ENCODE measurements around the gene RPL22.
A peak's percentile ranks its signal among the peaks of the same experiment; 100 is the strongest.

RPL22 gene

DNA sequence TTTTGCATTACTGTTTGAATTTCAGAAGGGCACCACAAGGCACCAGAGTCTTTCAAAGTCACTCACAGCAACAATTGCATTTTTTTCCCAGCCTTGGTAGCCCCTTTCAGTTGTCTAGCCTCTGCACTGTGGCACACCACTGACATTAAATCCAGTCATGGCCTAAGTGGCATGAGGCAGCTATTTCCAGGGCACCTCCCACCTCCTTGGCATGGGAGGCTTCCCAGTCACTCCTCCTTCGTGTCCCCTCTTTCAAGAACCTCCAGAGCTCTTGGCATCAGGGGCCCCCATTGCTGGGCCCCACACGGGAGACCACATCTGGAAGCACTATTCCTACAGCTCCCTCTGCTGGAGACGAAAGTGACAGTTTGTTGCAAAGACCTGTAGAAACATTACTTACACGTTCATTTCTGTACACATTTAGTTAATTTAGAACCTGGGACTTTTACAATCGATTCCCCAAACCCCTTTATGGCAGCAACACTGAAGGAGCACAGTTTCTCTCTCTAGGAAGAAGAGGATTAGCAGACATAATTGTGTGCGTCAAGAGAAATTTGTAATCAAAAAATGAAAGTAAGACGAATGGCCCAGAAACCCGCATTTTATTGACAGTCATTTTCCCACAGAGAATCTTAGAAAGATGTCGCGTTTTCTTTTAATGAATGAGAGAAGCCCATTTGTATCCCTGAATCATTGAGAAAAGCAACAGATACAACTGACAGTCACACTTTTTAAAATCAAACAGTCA is 13.6 kb downstream of the RPL22 start:
- DNase-seq (ENCODE audit: low read depth) = no peak
- H3K4me3 ChIP-seq (ENCODE audit: control insufficient read depth, low read depth, low read length) = no peak overlapping the region
- TF ChIP-seq, protein P1, sequence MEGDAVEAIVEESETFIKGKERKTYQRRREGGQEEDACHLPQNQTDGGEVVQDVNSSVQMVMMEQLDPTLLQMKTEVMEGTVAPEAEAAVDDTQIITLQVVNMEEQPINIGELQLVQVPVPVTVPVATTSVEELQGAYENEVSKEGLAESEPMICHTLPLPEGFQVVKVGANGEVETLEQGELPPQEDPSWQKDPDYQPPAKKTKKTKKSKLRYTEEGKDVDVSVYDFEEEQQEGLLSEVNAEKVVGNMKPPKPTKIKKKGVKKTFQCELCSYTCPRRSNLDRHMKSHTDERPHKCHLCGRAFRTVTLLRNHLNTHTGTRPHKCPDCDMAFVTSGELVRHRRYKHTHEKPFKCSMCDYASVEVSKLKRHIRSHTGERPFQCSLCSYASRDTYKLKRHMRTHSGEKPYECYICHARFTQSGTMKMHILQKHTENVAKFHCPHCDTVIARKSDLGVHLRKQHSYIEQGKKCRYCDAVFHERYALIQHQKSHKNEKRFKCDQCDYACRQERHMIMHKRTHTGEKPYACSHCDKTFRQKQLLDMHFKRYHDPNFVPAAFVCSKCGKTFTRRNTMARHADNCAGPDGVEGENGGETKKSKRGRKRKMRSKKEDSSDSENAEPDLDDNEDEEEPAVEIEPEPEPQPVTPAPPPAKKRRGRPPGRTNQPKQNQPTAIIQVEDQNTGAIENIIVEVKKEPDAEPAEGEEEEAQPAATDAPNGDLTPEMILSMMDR (IDR thresholded peaks at IDR 0.05; ENCODE audit: control insufficient read depth, insufficient read depth, low read depth, low read length, missing control alignments) = peak; percentile 55

- DNase-seq (ENCODE audit: low read depth) = peak; percentile 78
- TF ChIP-seq, protein P1 (IDR thresholded peaks at IDR 0.05; ENCODE audit: control insufficient read depth, insufficient read depth, low read depth, low read length, missing control alignments) = no peak
- no peak overlapping the region for H3K4me3 ChIP-seq (ENCODE audit: control insufficient read depth, low read depth, low read length)
These were observed 14.2 kb downstream of the RPL22 start for GRCh38 chr1:6185151-6185550.

GRCh38 chr1:6184083-6184783 is 15.2 kb downstream of the RPL22 start:
- DNase-seq (ENCODE audit: low read depth) = no peak
- H3K4me3 ChIP-seq (ENCODE audit: control insufficient read depth, low read depth, low read length) = no peak overlapping the region
- TF ChIP-seq, protein P1 (IDR thresholded peaks at IDR 0.05; ENCODE audit: control insufficient read depth, insufficient read depth, low read depth, low read length, missing control alignments) = no peak

DNA sequence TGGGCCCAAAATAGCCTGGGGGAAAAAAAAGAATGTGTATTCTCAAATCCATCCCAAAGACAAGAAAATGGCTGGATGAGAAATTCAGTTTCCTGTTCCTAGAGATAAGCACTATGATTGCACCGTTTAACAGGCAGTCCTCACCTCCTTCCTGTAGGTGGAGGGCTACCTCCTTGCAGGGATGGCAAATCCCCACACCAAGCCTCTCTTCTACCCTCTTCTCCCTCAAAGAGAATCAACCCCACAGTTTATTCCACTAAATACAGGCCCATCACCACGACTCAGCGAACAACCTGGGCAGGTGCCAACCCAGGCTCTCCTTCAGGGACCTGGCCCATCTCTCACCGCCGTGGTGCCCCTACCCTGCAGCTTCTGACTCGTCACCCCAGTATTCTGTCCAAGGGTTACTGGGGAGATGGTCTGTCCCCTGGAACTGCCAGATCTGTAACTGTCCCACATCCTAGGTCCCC is 15.8 kb downstream of the RPL22 start:
- TF ChIP-seq, protein P1 (IDR thresholded peaks at IDR 0.05; ENCODE audit: control insufficient read depth, insufficient read depth, low read depth, low read length, missing control alignments) = no peak
- no peak overlapping the region for H3K4me3 ChIP-seq (ENCODE audit: control insufficient read depth, low read depth, low read length)
- no peak for DNase-seq (ENCODE audit: low read depth)

- TF ChIP-seq, protein P1 (IDR thresholded peaks at IDR 0.05; ENCODE audit: control insufficient read depth, insufficient read depth, low read depth, low read length, missing control alignments) = no peak
- H3K4me3 ChIP-seq (ENCODE audit: control insufficient read depth, low read depth, low read length) = no peak overlapping the region
- DNase-seq (ENCODE audit: low read depth) = no peak
These were observed 18.0 kb downstream of the RPL22 start for GRCh38 chr1:6181347-6181770.

- H3K4me3 ChIP-seq (ENCODE audit: control insufficient read depth, low read depth, low read length) = no peak overlapping the region
- no peak for DNase-seq (ENCODE audit: low read depth)
- TF ChIP-seq, protein P1 (IDR thresholded peaks at IDR 0.05; ENCODE audit: control insufficient read depth, insufficient read depth, low read depth, low read length, missing control alignments) = no peak
These were observed 18.6 kb downstream of the RPL22 start for GRCh38 chr1:6180707-6181311.
